Measurements from ENCODE around the gene NMNAT2. TPM values are rescaled to one million over a fixed set of nuclear protein-coding genes. Genes with fewer than 3 reads are reported as not detected.
A peak's percentile ranks its signal among the peaks of the same experiment; 100 is the strongest.
"Not testable (repeated sequence)": the region's sequence is repeated elsewhere in the genome, so short reads cannot be mapped to it uniquely, and the experiment has no call there.

NMNAT2 gene
- total RNA-seq, 1 donor from 2014 or later = 2.2 TPM

DNA sequence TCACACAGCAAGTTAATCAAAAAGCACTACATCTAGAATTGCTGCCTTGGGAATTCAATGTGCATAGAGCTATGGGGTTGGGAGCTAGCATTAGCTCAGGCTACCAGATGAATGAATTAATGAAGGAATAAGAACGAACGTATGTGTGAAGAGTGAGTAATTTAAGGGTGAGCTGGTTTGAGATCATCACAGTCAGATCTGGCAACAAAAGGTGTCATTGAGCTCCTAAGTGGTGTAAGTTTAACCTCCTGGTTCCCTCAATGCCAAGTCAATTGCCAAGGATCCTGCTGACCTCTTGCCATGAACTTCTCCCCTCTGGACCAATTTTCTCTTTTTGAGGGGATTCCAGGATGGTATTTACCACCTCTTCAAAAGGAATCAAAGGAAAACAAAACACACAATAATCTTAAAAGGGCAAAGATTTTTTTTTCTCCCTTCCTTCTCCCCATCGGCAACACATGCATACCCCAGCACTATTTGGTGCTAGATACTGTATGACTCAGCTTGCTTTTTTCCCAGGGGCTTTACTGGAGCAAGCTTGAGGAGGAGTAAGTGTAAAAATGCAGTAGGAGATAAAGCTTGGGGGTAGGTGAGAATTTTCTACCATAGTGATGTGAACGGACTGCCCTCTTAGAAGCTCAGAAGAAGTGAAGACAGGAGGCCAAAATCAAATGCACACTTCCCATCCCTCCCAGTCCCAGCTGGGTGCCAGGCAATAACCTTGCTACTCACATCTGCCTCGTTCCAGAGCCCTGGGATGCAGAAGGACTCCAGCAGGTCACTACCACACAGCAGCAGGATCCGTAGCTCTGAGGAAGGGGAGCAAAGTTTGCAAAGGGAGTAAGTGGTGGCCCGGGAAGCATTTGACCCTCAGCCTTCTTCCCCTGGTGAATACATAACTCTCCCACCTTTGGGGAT lies 140.1 kb downstream of the NMNAT2 start:
- H3K36me3 Mint-ChIP-seq (ENCODE audit: unreplicated experiment) = no peaks in the 10 kb centered on the region
- TF ChIP-seq, protein P1, sequence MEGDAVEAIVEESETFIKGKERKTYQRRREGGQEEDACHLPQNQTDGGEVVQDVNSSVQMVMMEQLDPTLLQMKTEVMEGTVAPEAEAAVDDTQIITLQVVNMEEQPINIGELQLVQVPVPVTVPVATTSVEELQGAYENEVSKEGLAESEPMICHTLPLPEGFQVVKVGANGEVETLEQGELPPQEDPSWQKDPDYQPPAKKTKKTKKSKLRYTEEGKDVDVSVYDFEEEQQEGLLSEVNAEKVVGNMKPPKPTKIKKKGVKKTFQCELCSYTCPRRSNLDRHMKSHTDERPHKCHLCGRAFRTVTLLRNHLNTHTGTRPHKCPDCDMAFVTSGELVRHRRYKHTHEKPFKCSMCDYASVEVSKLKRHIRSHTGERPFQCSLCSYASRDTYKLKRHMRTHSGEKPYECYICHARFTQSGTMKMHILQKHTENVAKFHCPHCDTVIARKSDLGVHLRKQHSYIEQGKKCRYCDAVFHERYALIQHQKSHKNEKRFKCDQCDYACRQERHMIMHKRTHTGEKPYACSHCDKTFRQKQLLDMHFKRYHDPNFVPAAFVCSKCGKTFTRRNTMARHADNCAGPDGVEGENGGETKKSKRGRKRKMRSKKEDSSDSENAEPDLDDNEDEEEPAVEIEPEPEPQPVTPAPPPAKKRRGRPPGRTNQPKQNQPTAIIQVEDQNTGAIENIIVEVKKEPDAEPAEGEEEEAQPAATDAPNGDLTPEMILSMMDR (IDR thresholded peaks at IDR 0.05) = no peak
- H3K27me3 Mint-ChIP-seq (ENCODE audit: unreplicated experiment) = no peaks in the 10 kb centered on the region
- no peaks in the 10 kb centered on the region for H3K9me3 Mint-ChIP-seq (ENCODE audit: unreplicated experiment)
- H3K4me1 Mint-ChIP-seq (ENCODE audit: unreplicated experiment) = peaks cover 61% of the 10 kb centered on the region
- H3K27ac Mint-ChIP-seq (ENCODE audit: unreplicated experiment) = peak overlapping the region; percentile 88
- DNase-seq (ENCODE audit: extremely low spot score, unreplicated experiment) = no peak
- no peak overlapping the region for H3K4me3 Mint-ChIP-seq (ENCODE audit: unreplicated experiment)

DNA sequence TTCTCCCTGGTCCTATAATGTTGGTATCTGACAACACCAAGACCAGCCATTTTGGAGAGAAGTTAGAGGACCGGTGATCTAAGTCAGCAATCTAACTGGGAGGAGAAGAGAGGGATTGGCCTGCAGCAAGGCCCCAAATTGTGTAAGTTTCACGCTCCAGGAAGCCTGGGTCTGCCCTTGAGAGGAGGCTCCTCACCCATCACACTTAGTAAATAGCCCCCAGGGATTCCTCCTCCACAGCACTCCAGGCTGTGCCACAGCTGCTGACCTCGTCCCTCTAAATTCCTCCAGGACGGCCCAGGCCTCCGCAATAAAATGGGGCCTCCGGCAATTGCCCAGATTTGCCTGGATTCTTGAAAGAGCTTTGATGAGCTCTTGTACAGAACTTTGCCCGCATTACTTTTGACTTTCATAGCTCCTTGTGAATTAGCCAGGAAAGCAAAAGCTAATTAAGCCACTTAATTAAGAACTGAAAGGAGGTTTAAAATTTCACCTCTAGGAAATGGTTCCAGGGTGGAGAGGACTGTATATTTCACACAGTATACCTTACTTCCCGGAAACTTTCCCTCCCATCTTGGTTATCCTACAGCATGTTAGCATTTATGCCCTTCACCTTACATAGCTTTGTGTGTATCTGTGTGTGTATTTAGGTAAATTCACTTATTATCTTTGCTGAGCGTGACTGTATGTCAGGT lies 141.6 kb downstream of the NMNAT2 start:
- Mint-ChIP-seq H3K4me1 (ENCODE audit: unreplicated experiment) (peaks cover 67% of the 10 kb centered on the region), H3K4me3 (ENCODE audit: unreplicated experiment) (no peak overlapping the region), H3K27ac (ENCODE audit: unreplicated experiment) (no peak overlapping the region), H3K9me3 (ENCODE audit: unreplicated experiment) (no peaks in the 10 kb centered on the region), H3K36me3 (ENCODE audit: unreplicated experiment) (no peaks in the 10 kb centered on the region), H3K27me3 (ENCODE audit: unreplicated experiment) (no peaks in the 10 kb centered on the region)
- no peak for DNase-seq (ENCODE audit: extremely low spot score, unreplicated experiment)
- TF ChIP-seq, protein P1 (IDR thresholded peaks at IDR 0.05) = no peak

DNA sequence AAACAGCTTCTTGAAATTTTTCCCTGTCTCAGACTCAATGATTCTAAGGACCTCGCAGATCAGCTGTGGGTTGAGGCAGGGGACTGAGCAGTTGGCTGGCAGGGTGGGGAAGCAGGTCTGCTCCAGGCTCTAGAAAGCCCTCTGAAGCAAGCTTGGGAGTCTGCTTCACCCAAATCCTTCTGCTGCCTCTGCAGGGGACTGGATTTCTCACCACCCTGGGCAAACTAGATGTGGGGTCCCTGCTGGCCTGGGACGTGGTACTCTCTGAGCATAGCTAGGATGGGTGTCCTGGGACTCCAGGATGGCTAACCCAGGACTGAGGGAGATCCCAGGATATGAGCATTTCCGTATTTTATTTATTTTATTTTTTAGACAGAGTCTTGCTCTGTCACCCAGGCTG lies 142.9 kb downstream of the NMNAT2 start:
- no peak overlapping the region for H3K27ac Mint-ChIP-seq (ENCODE audit: unreplicated experiment)
- H3K9me3 Mint-ChIP-seq (ENCODE audit: unreplicated experiment) = no peaks in the 10 kb centered on the region
- no peaks in the 10 kb centered on the region for H3K36me3 Mint-ChIP-seq (ENCODE audit: unreplicated experiment)
- DNase-seq (ENCODE audit: extremely low spot score, unreplicated experiment) = no peak
- H3K4me3 Mint-ChIP-seq (ENCODE audit: unreplicated experiment) = no peak overlapping the region
- peaks cover 68% of the 10 kb centered on the region for H3K4me1 Mint-ChIP-seq (ENCODE audit: unreplicated experiment)
- TF ChIP-seq, protein P1 (IDR thresholded peaks at IDR 0.05) = no peak
- H3K27me3 Mint-ChIP-seq (ENCODE audit: unreplicated experiment) = no peaks in the 10 kb centered on the region

DNA sequence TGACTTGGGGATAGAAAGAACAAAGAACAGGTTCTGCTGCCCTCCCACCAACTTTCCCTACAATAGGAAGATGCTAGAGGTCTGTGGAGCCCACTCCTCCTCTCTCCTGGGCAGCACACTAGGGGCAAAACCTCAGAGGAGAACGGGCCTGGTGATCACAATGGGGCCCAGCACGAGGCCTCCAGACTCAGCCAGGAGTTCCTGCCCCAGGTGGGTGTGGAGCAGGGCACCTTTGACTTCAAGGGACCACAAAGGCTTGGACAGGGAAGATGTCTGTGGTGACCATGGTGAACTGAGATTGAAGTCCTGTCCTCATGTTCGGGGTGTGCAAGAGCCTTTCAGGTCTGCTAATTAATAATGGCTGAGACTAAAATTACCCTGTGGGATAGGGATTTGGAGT lies 143.3 kb downstream of the NMNAT2 start:
- TF ChIP-seq, protein P1 (IDR thresholded peaks at IDR 0.05) = no peak
- H3K27ac Mint-ChIP-seq (ENCODE audit: unreplicated experiment) = no peak overlapping the region
- no peak overlapping the region for H3K4me3 Mint-ChIP-seq (ENCODE audit: unreplicated experiment)
- no peak for DNase-seq (ENCODE audit: extremely low spot score, unreplicated experiment)
- H3K9me3 Mint-ChIP-seq (ENCODE audit: unreplicated experiment) = no peaks in the 10 kb centered on the region
- no peaks in the 10 kb centered on the region for H3K36me3 Mint-ChIP-seq (ENCODE audit: unreplicated experiment)
- peaks cover 71% of the 10 kb centered on the region for H3K4me1 Mint-ChIP-seq (ENCODE audit: unreplicated experiment)
- no peaks in the 10 kb centered on the region for H3K27me3 Mint-ChIP-seq (ENCODE audit: unreplicated experiment)

DNA sequence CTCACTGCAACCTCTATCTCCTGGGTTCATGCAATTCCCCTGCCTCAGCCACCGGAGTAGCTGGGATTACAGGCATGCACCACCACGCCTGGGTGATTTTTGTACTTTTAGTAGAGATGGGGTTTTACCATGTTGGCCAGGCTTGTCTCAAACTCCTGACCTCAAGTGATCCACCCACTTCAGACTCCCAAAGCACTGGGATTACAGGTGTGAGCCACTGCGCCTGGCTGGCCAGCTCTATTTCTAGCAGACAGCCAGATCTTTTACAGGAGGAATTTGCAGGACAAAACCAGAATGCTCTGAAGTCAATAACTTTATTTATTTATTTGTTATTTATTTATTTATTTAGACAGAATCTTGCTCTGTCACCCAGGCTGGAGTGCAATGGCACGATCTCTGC lies 144.2 kb downstream of the NMNAT2 start:
- DNase-seq (ENCODE audit: extremely low spot score, unreplicated experiment); H3K4me3 Mint-ChIP-seq (ENCODE audit: unreplicated experiment); H3K27me3 Mint-ChIP-seq (ENCODE audit: unreplicated experiment); H3K36me3 Mint-ChIP-seq (ENCODE audit: unreplicated experiment); H3K9me3 Mint-ChIP-seq (ENCODE audit: unreplicated experiment); H3K27ac Mint-ChIP-seq (ENCODE audit: unreplicated experiment): not testable (repeated sequence)
- peaks cover 68% of the 10 kb centered on the region for H3K4me1 Mint-ChIP-seq (ENCODE audit: unreplicated experiment)

Data from osteocyte (in vitro differentiated cells).